Suprapubic skin (tissue), 3 donors: ENCODE data around the gene HYAL3.

Source experiments
- CTCF ChIP-seq, 2 donors: fragments of 200-600 bp in 1 of 2; fragments of 450-650 bp in 1 of 2; sonication (generic) in 1 of 2; IDR thresholded peaks; one replicate each; pipeline ENCODE4 v1.5.1; 2016 to 2019; ENCODE audit warnings: antibody characterized with exemption in 2 of 2, mild to moderate bottlenecking in 1 of 2, moderate library complexity in 1 of 2
- POLR2A ChIP-seq, 2 donors: fragments of 450-650 bp; IDR thresholded peaks; one replicate each; pipeline ENCODE4 v1.6.1; 2017; ENCODE audit warnings: antibody characterized with exemption in 2 of 2, mild to moderate bottlenecking in 2 of 2, moderate library complexity in 2 of 2

- no peak for TF ChIP-seq CTCF (IDR thresholded peaks at IDR 0.05)
- peak in 1 of 2 donors; percentile 63 for TF ChIP-seq POLR2A (IDR thresholded peaks at IDR 0.05)
These were observed 28.9 kb upstream of the HYAL3 start, which contains the start of gene TUSC2 for GRCh38 chr3:50327943-50328691.
